ENCODE measurements around the gene NEK6. TPM values are rescaled to one million over a fixed set of nuclear protein-coding genes. Genes with fewer than 3 reads are reported as not detected.

NEK6 gene
- total and polyA plus RNA-seq, 11 donors = 1.8 to 42.4 (median 6.4) TPM

DNA sequence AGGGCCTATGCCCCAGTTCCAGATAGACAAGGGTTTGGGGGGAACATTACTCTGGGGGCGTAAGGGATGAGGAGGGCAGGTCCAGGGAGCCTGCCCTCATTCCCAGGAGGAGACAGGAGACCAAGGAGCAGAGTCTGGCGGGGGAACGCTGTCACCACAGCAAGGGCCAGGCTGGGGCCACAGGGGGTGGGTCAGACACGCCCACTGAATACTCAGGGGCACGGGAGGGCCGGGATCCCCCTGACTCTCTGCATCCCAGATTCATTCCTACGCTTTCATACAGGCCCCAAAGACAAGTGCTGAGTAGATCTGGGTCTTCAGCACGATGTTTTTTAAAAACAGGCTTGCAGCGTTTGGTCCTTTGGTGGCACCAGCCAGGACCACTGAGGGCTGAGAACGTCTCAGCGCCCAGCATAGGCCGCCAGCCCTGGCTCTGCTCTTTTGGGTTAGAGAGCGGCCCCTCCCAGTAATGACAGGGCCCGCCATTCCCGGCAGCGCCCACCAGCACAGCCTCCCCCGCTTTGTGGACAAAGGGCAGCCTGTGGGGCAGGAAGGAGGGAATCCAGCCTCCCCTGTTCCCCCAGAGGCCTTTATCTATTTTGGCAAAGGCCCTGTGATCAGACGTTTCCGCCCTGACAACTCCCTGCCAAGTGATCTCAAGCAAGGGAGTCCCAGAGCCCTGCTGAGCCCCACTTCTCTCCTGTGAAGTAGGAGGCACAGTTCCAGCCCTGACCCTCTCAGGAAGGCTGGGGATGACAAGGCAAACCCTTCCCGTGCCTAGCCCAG is 24.9 kb downstream of the NEK6 start:
- Histone ChIP-seq H3K9me3 (no peaks in the 10 kb centered on the region), H3K4me3 (peak overlapping the region in 2 of 12 donors; percentile 10 to 21), H3K27me3 (no peaks in the 10 kb centered on the region), H3K36me3 (peaks cover 0 to 14% (median 0%) of the 10 kb centered on the region in 9 donors), H3K27ac (peak overlapping the region; percentile 35 to 83 (median 74)), H3K4me1 (peaks cover 14 to 99% (median 72%) of the 10 kb centered on the region in 12 donors)
- DNase-seq (peak; percentile 71 to 86 (median 80)), ATAC-seq (peak; percentile 17 to 74 (median 68))
- TF ChIP-seq, protein P1, sequence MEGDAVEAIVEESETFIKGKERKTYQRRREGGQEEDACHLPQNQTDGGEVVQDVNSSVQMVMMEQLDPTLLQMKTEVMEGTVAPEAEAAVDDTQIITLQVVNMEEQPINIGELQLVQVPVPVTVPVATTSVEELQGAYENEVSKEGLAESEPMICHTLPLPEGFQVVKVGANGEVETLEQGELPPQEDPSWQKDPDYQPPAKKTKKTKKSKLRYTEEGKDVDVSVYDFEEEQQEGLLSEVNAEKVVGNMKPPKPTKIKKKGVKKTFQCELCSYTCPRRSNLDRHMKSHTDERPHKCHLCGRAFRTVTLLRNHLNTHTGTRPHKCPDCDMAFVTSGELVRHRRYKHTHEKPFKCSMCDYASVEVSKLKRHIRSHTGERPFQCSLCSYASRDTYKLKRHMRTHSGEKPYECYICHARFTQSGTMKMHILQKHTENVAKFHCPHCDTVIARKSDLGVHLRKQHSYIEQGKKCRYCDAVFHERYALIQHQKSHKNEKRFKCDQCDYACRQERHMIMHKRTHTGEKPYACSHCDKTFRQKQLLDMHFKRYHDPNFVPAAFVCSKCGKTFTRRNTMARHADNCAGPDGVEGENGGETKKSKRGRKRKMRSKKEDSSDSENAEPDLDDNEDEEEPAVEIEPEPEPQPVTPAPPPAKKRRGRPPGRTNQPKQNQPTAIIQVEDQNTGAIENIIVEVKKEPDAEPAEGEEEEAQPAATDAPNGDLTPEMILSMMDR (IDR thresholded peaks at IDR 0.05) = no peak
- TF ChIP-seq POLR2A (IDR thresholded peaks at IDR 0.05) = no peak
- 21 to 52% (median 28%) methylated on average over 11 to 20 of the region's 20 CpGs for WGBS, 4 donors
- intact Hi-C loops (cut with DNase I) = loop anchor here in 1 of 10 donors (10.0 kb wide), 1 partner anchor 68 kb away; no protein-coding TSS in a partner anchor

DNA sequence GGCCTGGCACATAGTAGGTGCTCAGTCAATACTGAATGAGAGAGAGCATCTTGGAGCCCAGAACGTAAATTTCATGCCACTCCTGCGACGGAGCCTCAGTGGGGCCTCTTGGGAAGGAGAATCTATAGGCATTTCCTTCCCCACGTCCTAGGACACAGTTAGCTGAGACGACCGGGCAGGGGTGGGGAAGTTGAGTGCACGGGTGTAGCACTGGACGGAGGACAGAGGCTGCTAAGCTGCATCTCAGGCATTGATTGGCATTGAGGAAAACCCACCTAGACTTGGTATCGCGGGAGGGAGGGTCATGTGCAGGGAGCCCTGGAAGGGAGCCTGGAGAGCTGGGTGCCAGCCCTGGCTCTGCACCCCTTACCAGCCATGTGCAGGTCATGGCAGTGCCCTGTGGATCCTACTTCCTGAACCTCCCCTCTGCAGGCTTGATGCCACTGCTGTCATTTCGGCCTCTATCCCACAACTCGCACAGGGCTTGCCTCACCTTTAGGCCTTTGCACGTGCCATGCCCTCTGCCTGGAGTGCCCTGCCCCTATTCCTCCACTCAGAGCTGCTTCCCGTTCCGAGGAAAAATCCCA is 25.6 kb downstream of the NEK6 start:
- DNase-seq (peak in 1 of 5 donors; percentile 65), ATAC-seq (no peak)
- Histone ChIP-seq H3K9me3 (no peaks in the 10 kb centered on the region), H3K4me3 (no peak overlapping the region), H3K36me3 (peaks cover 0 to 9% (median 0%) of the 10 kb centered on the region in 9 donors), H3K27ac (peak overlapping the region in 11 of 12 donors; percentile 49 to 83 (median 74)), H3K27me3 (no peaks in the 10 kb centered on the region), H3K4me1 (peaks cover 14 to 99% (median 71%) of the 10 kb centered on the region in 12 donors)
- WGBS, 4 donors = 54 to 66% (median 59%) methylated on average over 12 to 15 of the region's 15 CpGs
- TF ChIP-seq POLR2A (IDR thresholded peaks at IDR 0.05) = no peak
- TF ChIP-seq, protein P1 (IDR thresholded peaks at IDR 0.05) = no peak
- intact Hi-C loops (cut with DNase I) = loop anchor here in 1 of 10 donors (10.0 kb wide), 1 partner anchor 69 kb away; no protein-coding TSS in a partner anchor

DNA sequence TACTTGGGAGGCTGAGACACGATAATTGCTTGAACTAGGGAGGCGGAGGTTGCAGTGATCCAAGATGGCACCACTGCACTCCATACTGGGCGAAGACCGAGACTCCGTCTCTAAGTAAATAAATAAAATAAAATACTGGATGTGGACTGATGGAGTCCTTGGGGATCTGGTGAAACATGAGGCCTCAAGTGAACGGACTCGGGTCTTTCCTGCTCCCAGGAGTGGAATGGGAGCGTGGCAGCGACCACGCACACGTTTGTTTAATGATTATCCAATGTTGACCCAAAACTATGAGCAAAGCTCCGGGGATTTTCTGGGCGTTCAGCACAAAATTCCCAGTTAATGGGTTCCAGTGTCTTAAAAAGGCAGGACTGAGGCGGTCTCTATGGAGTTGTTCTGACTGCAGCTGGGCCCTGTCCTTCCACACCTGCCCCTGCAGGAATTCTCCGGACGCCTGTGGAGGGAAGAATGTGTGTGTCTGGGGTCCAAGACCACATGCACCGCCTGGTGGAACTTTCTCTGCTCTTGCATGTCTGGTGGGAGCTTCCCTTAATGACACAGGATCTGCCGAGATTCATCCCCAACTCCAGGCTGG is 26.6 kb downstream of the NEK6 start:
- TF ChIP-seq POLR2A (IDR thresholded peaks at IDR 0.05) = no peak
- TF ChIP-seq, protein P1 (IDR thresholded peaks at IDR 0.05) = peak in 1 of 12 donors; percentile 4
- Histone ChIP-seq H3K9me3 (no peaks in the 10 kb centered on the region), H3K4me3 (no peak overlapping the region), H3K4me1 (peaks cover 14 to 95% (median 64%) of the 10 kb centered on the region in 12 donors), H3K27ac (peak overlapping the region in 10 of 12 donors; percentile 41 to 88 (median 76)), H3K36me3 (peaks cover 0 to 8% (median 0%) of the 10 kb centered on the region in 9 donors), H3K27me3 (no peaks in the 10 kb centered on the region)
- intact Hi-C loops (cut with DNase I) = loop anchor here in 1 of 10 donors (10.0 kb wide), 1 partner anchor 70 kb away; no protein-coding TSS in a partner anchor
- ATAC-seq = peak in 2 of 4 donors; percentile 16 to 18
- peak in 4 of 5 donors; percentile 42 to 78 (median 62) for DNase-seq
- 75 to 79% (median 78%) methylated on average over 18 of the region's 18 CpGs for WGBS, 4 donors
